Stomach (tissue), 9 donors: ENCODE data around the gene ALK. TPM values are rescaled to one million over a fixed set of nuclear protein-coding genes. Genes with fewer than 3 reads are reported as not detected.

Experiments
- DNase-seq, 2 donors: peaks; one replicate each; pipeline versions ENCODE4 v3.0.0 to v3.0.0-alpha.2; 2013 to 2019
- H3K27ac ChIP-seq, 5 donors: fragments of 200-600 bp in 4 of 5; sonication (generic) in 4 of 5; one replicate each; pipeline ENCODE4 v1.5.1; 2013 to 2019; ENCODE audit warnings: mild to moderate bottlenecking in 1 of 5, moderate library complexity in 1 of 5
- H3K27me3 ChIP-seq, 3 donors: fragments of 200-600 bp; sonication (generic); one replicate each; pipeline ENCODE4 v1.5.1; 2017 to 2019; ENCODE audit warnings: mixed run types in 1 of 3
- H3K36me3 ChIP-seq, 4 donors: fragments of 200-600 bp; sonication (generic); 1 replicate in 3 of 4; 2 replicates in 1 of 4; pipeline ENCODE4 v1.5.1; 2016 to 2019
- H3K4me1 ChIP-seq, 4 donors: fragments of 200-600 bp; sonication (generic); one replicate each; pipeline ENCODE4 v1.5.1; 2016 to 2019
- H3K4me3 ChIP-seq, 4 donors: fragments of 200-600 bp; sonication (generic) in 3 of 4; one replicate each; pipeline ENCODE4 v1.5.1; 2016 to 2019; ENCODE audit warnings: mild to moderate bottlenecking in 1 of 4
- H3K9me3 ChIP-seq, 4 donors: fragments of 200-600 bp; sonication (generic); one replicate each; pipeline ENCODE4 v1.5.1; 2016 to 2019
- CTCF ChIP-seq, 7 experiments: fragments of 450-650 bp in 4 of 7; fragments of 200-600 bp in 3 of 7; sonication (generic) in 3 of 7; IDR thresholded peaks; one replicate each; pipeline ENCODE4 v1.5.1; 2016 to 2019; ENCODE audit warnings: antibody characterized with exemption in 7 of 7, control low read depth in 2 of 7, mild to moderate bottlenecking in 1 of 7
- EP300 ChIP-seq: sonication (generic); formaldehyde crosslinking; IDR thresholded peaks from one replicate; pipeline ENCODE4 v1.6.1; 2017; ENCODE audit warnings: antibody characterized with exemption
- POLR2A ChIP-seq, 4 donors: fragments of 450-650 bp; IDR thresholded peaks; one replicate each; pipeline ENCODE4 v1.6.1; 2016; ENCODE audit warnings: antibody characterized with exemption in 4 of 4, control low read depth in 2 of 4, mild to moderate bottlenecking in 1 of 4, moderate library complexity in 1 of 4
- POLR2AphosphoS5 ChIP-seq, 3 donors: sonication (generic); formaldehyde crosslinking; IDR thresholded peaks; one replicate each; pipeline ENCODE4 v1.6.1; 2016; ENCODE audit warnings: antibody characterized with exemption in 3 of 3
- WGBS, 5 donors: extraction: QIAGEN DNeasy Blood & Tissue Kit in 3 of 5; methylation state at CpG; one replicate each; pipeline versions ENCODE4 v1.1.5 to v1.1.7; 2013 to 2018; 5-methylcytosine and 5-hydroxymethylcytosine counted together
- intact Hi-C: fragments of 100-400 bp; cut with DNase I; formaldehyde crosslinking; loops from one replicate; pipeline ENCODE4 v1.15.1; 2023; ENCODE audit warnings: low total_unique reads
- polyA plus RNA-seq, 3 donors: library from polyadenylated mRNA; stranded (reverse); fragments of 200-250 nt; gene quantifications; one replicate each; pipeline ENCODE4 v1.2.3, GENCODE V29; 2013
- total RNA-seq, 5 donors: library from RNA; depleted of rRNA; stranded (reverse); fragments of >200 nt; gene quantifications; one replicate each; pipeline versions ENCODE4 v1.1.0 to v1.2.3, GENCODE V29; 2014 to 2016
- donor health status: healthy with polysubstance abuse.
- donor health status: Bipolar disorder and iron deficiency.
- donor health status: healthy.

The ALK gene
- total and polyA plus RNA-seq, 8 donors = 0.13 to 0.92 TPM; not detected in 6

GRCh38 chr2:29782087-29782486 is 139.3 kb downstream of the ALK start:
- intact Hi-C loops = no loop called here
- Histone ChIP-seq H3K27ac (no peak overlapping the region), H3K4me3 (no peak overlapping the region), H3K27me3 (no peaks in the 10 kb centered on the region), H3K4me1 (no peaks in the 10 kb centered on the region), H3K36me3 (no peaks in the 10 kb centered on the region), H3K9me3 (no peaks in the 10 kb centered on the region)
- 43 to 100% (median 93%) methylated on average over 1 of the region's 1 CpG for WGBS, 5 donors
- no peak for DNase-seq
- TF ChIP-seq EP300 = no peak

- TF ChIP-seq CTCF (IDR thresholded peaks at IDR 0.05) (no peak), POLR2AphosphoS5 (IDR thresholded peaks at IDR 0.05) (no peak), EP300 (no peak), POLR2A (IDR thresholded peaks at IDR 0.05) (no peak)
- Histone ChIP-seq H3K9me3 (no peaks in the 10 kb centered on the region), H3K4me3 (no peak overlapping the region), H3K36me3 (no peaks in the 10 kb centered on the region), H3K4me1 (no peaks in the 10 kb centered on the region), H3K27ac (no peak overlapping the region), H3K27me3 (no peaks in the 10 kb centered on the region)
- 67 to 90% (median 85%) methylated on average over 1 of the region's 1 CpG for WGBS, 5 donors
- no peak for DNase-seq
- intact Hi-C loops = no loop called here
Measured at GRCh38 chr2:29780906-29781305, 140.5 kb downstream of the ALK start.

GRCh38 chr2:29777161-29777560 is 144.2 kb downstream of the ALK start:
- Histone ChIP-seq H3K27me3 (no peaks in the 10 kb centered on the region), H3K27ac (no peak overlapping the region), H3K4me1 (no peaks in the 10 kb centered on the region), H3K4me3 (no peak overlapping the region), H3K9me3 (no peaks in the 10 kb centered on the region), H3K36me3 (no peaks in the 10 kb centered on the region)
- WGBS, 5 donors = 56 to 77% (median 58%) methylated on average over 2 of the region's 2 CpGs
- no peak for DNase-seq
- intact Hi-C loops = no loop called here
- TF ChIP-seq EP300 (no peak), POLR2A (IDR thresholded peaks at IDR 0.05) (no peak), CTCF (IDR thresholded peaks at IDR 0.05) (no peak), POLR2AphosphoS5 (IDR thresholded peaks at IDR 0.05) (no peak)

- Histone ChIP-seq H3K4me1 (no peaks in the 10 kb centered on the region), H3K27ac (no peak overlapping the region), H3K4me3 (no peak overlapping the region), H3K9me3 (no peaks in the 10 kb centered on the region), H3K36me3 (no peaks in the 10 kb centered on the region), H3K27me3 (no peaks in the 10 kb centered on the region)
- 57 to 91% (median 86%) methylated on average over 2 to 3 of the region's 3 CpGs for WGBS, 5 donors
- intact Hi-C loops = no loop called here
- TF ChIP-seq CTCF (IDR thresholded peaks at IDR 0.05) (no peak), POLR2A (IDR thresholded peaks at IDR 0.05) (no peak), POLR2AphosphoS5 (IDR thresholded peaks at IDR 0.05) (no peak), EP300 (no peak)
- no peak for DNase-seq
Measured at GRCh38 chr2:29776406-29776805, 145.0 kb downstream of the ALK start.

GRCh38 chr2:29775937-29776336 is 145.4 kb downstream of the ALK start:
- TF ChIP-seq POLR2A (IDR thresholded peaks at IDR 0.05) (no peak), CTCF (IDR thresholded peaks at IDR 0.05) (no peak), POLR2AphosphoS5 (IDR thresholded peaks at IDR 0.05) (no peak), EP300 (no peak)
- Histone ChIP-seq H3K36me3 (no peaks in the 10 kb centered on the region), H3K27me3 (no peaks in the 10 kb centered on the region), H3K4me1 (no peaks in the 10 kb centered on the region), H3K4me3 (no peak overlapping the region), H3K9me3 (no peaks in the 10 kb centered on the region), H3K27ac (no peak overlapping the region)
- 83 to 93% (median 90%) methylated on average over 1 of the region's 1 CpG for WGBS, 5 donors
- DNase-seq = no peak
- intact Hi-C loops = no loop called here
